ENCODE results near the gene HLCS.
A peak's percentile ranks its signal among the peaks of the same experiment; 100 is the strongest.

The HLCS gene

DNA sequence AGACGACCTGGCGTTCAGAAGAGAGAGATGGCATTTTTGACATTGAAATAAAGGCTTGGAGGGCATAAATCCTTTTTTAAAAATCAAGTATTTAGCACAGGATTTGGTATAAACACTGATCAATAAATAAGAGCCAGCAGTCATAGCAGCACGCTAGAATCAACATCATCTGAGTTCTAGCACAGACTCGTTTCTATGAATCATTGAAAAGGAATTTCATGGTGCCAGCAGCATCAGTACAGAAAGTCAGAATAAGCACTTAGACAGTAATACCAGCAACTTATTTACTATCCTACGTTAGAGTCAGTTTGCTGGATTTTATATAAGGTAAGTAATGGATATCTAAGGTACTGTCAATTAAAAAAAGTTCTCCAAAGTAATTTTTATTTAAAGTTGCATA is 119.3 kb downstream of the HLCS start:
- TF ChIP-seq, protein P1, sequence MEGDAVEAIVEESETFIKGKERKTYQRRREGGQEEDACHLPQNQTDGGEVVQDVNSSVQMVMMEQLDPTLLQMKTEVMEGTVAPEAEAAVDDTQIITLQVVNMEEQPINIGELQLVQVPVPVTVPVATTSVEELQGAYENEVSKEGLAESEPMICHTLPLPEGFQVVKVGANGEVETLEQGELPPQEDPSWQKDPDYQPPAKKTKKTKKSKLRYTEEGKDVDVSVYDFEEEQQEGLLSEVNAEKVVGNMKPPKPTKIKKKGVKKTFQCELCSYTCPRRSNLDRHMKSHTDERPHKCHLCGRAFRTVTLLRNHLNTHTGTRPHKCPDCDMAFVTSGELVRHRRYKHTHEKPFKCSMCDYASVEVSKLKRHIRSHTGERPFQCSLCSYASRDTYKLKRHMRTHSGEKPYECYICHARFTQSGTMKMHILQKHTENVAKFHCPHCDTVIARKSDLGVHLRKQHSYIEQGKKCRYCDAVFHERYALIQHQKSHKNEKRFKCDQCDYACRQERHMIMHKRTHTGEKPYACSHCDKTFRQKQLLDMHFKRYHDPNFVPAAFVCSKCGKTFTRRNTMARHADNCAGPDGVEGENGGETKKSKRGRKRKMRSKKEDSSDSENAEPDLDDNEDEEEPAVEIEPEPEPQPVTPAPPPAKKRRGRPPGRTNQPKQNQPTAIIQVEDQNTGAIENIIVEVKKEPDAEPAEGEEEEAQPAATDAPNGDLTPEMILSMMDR (IDR thresholded peaks at IDR 0.05; ENCODE audit: low read depth, low read length, missing control alignments), result no peak
- peak; percentile 48 for DNase-seq (ENCODE audit: extremely low read depth, low read depth)
- H3K4me3 ChIP-seq (replicated peaks; ENCODE audit: low read depth, low read length), result no peak overlapping the region

- no peak overlapping the region for H3K4me3 ChIP-seq (replicated peaks; ENCODE audit: low read depth, low read length)
- DNase-seq (ENCODE audit: extremely low read depth, low read depth), result no peak
- TF ChIP-seq, protein P1 (IDR thresholded peaks at IDR 0.05; ENCODE audit: low read depth, low read length, missing control alignments), result no peak
Observed at GRCh38 chr21:36846631-36847030, 119.8 kb downstream of the HLCS start.

DNA sequence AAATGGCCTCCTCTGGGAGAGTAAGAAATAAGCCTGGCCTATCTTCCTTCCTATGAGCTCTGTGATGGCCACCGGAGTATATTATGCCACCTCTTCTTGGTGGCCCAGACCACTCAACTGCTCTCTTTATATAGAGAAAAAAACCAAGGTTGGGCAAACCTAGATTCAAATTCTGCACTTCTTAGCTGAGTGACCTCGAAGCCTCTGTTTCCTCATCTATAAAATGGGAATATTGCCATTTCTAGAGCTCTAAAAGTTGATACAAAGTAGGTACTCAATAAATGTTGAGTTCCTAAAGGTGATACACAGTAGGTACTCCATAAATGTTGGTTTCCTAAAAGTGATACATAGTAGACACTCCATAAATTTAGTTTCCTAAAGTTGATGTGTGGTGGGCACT is 120.7 kb downstream of the HLCS start:
- no peak for DNase-seq (ENCODE audit: extremely low read depth, low read depth)
- TF ChIP-seq, protein P1 (IDR thresholded peaks at IDR 0.05; ENCODE audit: low read depth, low read length, missing control alignments), result no peak
- H3K4me3 ChIP-seq (replicated peaks; ENCODE audit: low read depth, low read length), result no peak overlapping the region

DNA sequence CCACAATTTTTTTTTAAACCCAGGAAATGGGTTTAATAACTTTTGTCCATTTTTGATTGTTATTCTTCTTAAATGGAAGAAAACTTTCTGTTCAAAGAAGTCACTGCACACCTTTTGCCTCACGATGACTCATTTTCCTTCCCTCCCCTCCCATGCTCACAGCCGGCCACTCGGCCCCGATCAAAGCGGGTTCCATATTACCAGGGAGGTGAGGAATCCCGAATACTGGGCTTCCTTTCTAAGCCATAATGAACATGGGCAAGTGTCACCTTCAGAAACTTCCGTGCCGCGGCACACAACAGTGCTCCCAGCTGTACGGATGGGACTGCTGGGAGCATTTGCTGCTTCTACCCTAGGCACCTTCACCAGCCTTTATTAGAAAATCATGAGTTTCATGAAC is 121.4 kb downstream of the HLCS start:
- TF ChIP-seq, protein P1 (IDR thresholded peaks at IDR 0.05; ENCODE audit: low read depth, low read length, missing control alignments), result no peak
- DNase-seq (ENCODE audit: extremely low read depth, low read depth), result no peak
- no peak overlapping the region for H3K4me3 ChIP-seq (replicated peaks; ENCODE audit: low read depth, low read length)

GRCh38 chr21:36841866-36842265 is 124.6 kb downstream of the HLCS start:
- DNase-seq (ENCODE audit: extremely low read depth, low read depth), result no peak
- TF ChIP-seq, protein P1 (IDR thresholded peaks at IDR 0.05; ENCODE audit: low read depth, low read length, missing control alignments), result no peak
- H3K4me3 ChIP-seq (replicated peaks; ENCODE audit: low read depth, low read length), result no peak overlapping the region

- DNase-seq (ENCODE audit: extremely low read depth, low read depth), result no peak
- TF ChIP-seq, protein P1 (IDR thresholded peaks at IDR 0.05; ENCODE audit: low read depth, low read length, missing control alignments), result no peak
Observed at GRCh38 chr21:36839735-36840134, 126.7 kb downstream of the HLCS start.

GRCh38 chr21:36839123-36839522 is 127.3 kb downstream of the HLCS start:
- no peak overlapping the region for H3K4me3 ChIP-seq (replicated peaks; ENCODE audit: low read depth, low read length)
- DNase-seq (ENCODE audit: extremely low read depth, low read depth), result no peak
- TF ChIP-seq, protein P1 (IDR thresholded peaks at IDR 0.05; ENCODE audit: low read depth, low read length, missing control alignments), result no peak

More at GRCh38 chr21:36839735-36840134, 126.7 kb downstream of the HLCS start:
- H3K4me3 ChIP-seq (replicated peaks; ENCODE audit: low read depth, low read length), result no peak overlapping the region
